Measurements from ENCODE around the gene GFER.

The GFER gene

DNA sequence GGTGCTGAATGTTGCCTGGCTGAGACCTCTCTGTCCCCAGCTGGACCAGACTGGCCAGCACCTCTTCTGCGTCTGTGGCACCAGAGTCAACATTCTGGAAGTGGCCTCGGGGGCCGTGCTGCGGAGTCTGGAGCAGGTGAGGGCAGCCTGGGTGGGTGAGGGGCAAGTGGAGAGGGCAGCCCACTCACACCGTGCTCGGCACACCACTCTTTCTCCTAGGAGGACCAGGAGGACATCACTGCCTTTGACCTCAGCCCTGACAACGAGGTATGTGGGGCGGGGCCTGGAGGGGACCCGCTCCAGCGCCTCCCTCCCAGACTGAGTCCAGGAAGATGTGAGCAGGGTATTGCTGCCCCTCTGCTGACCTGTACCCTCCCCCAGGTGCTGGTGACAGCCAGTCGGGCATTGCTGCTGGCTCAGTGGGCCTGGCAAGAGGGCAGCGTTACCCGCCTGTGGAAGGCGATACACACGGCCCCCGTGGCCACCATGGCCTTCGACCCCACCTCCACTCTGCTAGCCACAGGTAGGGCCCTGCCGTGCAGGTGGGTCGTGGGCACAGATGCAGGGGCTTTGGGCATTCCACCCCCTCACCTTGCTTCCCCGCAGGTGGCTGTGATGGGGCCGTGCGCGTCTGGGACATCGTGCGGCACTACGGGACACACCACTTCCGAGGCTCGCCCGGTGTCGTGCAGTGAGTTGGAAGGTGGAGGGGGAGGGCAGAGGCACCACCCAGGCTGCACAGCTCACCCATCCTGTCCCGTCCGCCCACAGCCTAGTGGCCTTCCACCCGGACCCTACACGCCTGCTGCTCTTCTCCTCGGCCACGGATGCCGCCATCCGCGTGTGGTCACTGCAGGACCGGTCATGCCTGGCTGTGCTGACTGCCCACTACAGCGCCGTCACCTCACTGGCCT lies 9.6 kb upstream of the GFER start:
- DNase-seq (ENCODE audit: low read depth) = no peak

DNA sequence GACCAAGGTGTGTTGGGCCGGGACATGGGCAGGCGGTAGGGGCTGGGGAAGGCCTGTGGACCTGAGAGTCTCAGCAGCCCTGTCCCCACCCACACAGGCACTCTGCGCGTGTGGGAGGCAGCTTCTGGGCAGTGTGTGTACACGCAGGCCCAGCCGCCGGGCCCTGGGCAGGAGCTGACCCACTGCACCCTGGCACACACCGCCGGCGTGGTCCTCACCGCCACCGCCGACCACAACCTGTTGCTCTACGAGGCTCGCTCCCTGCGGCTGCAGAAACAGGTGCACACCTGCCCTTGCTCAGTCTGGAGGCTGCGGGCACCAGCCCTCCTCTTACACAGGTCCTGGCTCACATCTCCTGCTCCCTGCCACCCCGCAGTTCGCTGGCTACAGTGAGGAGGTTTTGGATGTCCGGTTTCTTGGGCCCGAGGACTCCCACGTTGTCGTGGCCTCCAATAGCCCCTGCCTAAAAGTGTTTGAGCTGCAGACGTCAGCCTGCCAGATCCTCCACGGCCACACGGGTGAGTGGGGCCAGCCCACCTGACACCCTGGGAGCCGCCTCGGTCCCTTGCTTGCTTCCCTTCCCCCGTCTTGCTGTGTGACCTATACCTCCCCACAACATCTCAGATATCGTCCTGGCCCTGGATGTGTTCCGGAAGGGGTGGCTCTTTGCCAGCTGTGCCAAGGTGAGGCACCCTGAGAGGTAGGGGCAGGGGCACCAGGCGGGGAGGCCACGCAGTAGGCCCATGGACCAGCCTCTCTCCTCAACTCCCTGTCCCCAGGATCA lies 8.4 kb upstream of the GFER start:
- no peak for DNase-seq (ENCODE audit: low read depth)

DNA sequence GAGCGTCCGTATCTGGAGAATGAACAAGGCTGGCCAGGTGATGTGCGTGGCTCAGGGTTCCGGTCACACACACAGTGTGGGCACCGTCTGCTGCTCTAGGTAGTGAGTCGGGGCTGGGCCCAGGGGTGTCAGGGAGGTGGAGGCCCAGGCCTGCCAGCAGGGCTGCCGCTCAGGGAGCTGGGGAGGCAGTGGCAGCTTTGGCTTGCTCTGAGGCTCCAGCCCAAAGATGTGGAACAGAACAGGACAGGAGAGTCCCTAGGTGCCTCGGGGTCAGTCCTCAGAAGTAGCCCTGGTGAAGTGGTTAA lies 7.8 kb upstream of the GFER start:
- DNase-seq (ENCODE audit: low read depth) = no peak

DNA sequence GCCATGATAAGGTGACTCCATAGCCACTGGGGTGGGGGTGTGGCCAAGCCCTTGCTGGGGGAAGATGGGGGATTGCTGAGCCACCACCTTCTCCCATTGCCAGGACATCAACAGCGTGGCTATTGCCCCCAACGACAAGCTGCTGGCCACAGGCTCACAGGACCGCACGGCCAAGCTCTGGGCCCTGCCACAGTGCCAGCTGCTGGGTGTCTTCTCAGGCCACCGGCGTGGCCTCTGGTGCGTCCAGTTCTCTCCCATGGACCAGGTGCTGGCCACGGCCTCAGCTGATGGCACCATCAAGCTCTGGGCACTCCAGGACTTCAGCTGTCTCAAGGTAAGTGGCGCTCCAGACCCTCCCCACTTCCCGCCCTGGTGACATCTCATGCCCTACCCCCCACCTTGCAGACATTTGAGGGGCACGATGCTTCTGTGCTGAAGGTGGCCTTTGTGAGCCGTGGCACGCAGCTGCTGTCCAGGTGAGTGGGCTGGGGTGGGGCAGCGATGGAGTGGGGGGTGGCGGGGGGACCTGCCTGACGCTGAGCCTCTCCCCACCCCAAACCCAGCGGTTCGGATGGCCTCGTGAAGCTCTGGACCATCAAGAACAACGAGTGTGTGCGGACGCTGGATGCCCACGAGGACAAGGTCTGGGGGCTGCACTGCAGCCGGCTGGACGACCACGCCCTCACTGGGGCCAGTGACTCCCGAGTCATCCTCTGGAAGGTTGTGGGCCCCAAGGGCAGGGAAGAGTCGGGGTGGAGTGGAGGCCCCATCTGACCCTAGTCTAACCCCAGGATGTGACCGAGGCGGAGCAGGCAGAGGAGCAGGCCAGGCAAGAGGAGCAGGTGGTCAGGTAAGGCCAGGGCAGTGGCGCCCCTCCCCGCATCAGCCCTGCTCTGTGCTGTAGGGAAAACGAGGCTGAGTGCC lies 6.8 kb upstream of the GFER start:
- no peak for DNase-seq (ENCODE audit: low read depth)

DNA sequence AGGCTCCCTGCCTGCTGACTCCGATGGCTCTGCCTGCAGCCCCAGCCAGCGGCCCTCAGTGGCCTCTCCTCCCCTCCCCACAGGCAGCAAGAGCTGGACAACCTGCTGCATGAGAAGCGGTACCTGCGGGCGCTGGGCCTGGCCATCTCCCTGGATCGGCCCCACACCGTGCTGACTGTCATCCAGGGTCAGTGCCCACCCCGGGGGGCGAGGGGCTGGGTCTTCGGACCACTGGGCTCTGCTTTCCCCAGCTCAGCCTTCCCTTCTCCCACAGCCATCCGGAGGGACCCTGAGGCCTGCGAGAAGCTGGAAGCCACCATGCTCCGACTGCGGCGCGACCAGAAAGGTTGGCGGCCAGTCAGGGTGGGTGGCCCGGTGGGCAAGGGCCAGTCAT lies 6.1 kb upstream of the GFER start:
- DNase-seq (ENCODE audit: low read depth) = no peak

DNA sequence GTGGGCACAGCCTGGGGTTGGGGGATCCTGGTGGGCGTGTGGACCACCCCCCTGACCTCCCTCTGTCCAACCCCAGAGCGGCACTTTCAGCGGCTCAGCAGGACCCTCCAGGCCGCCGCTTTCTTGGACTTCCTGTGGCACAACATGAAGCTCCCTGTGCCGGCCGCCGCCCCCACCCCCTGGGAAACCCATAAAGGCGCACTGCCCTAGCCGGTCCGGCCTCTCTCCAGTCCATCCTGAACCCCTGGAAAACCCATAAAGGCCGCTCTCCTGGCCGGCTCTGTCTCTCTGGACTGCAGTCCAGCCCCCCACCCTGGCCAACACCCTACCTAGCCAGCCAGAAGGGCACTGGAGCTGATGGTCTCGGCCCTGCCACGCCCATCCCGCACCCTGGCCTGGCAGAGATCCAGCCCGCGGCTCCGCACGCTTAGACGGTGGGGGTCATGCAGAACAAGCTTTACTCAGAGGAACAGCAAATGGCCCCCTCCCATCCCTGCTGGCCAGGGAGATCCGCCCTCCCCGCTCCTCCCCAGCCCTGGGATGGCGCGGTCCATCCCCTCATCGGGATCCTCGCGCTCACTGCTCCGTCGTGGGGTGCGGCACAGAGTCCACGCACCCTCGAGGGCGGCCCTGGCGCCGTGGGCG lies 5.4 kb upstream of the GFER start:
- DNase-seq (ENCODE audit: low read depth) = no peak

DNA sequence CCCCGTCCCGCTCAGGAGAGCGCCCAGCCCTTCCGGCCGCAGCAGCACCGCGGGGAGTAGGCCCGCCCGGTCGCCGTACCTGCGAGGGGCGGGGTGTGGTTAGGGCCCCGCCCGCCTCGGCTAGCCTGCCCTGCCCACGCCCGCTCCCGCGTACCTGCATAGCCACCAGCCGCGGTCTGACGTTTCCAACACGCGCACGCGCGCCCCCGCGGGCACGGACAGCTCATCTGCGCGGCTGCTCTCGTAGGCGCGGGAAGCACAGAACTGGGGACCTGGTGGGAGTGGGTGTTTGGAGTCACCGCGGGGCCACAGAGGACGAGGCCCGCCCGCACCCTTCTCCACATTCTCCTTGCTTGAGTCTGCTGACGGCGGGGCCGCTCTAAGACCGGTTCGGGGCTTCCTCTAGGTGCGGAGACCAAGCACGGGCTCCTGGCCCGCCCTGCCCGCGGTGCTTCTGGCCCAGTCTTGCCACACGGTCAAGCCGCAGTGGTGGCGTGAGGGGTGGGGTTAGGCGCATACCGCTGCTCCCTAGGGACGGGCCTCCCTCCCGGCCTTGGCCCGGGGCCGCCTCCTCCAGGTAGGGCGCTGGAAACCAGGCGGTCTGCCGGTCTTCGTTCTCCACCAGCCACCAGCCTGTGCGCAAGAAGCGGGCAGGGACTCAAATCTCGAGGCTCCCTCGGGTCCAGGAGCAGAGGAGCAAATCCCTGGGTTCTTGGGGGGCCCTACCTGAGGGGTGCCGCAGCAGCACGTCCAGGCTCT lies 4.5 kb upstream of the GFER start:
- no peak for DNase-seq (ENCODE audit: low read depth)

DNA sequence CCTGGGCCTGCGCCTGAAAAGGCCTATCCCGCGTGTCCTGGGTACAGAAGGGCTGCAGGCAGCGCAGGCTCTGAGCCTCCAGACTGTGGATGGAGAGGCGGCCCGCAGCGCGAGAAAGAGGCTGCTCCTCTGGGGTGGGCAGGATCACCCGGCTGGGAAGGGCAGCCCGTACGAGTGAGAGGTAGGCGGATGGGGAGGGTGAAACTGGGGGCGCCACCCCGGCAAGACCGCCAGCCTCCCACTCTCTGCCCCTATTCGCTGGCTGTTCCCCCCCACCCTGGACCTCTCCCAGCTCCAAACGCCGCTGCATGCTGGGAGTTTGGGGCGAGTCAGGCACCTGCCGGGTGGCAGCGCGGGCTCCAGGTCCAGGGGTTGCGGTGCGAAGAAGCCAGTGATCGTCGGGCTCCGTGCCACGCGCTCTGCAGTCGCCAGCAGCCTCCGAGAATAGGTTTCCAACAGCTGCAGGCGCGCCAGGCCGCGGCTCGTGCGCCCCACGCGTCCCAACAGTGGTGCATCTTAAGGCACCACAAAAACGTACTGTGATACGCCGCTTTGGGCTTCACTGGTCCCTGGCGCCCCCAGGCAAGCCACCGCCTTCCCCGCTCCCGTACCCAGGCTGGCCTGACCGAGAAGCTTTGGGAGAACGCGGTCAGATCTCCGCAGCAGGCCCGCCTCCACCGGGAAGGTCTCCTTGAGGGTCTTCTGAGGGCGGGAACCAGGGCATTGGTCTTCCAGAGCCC lies 3.8 kb upstream of the GFER start:
- DNase-seq (ENCODE audit: low read depth) = no peak

DNA sequence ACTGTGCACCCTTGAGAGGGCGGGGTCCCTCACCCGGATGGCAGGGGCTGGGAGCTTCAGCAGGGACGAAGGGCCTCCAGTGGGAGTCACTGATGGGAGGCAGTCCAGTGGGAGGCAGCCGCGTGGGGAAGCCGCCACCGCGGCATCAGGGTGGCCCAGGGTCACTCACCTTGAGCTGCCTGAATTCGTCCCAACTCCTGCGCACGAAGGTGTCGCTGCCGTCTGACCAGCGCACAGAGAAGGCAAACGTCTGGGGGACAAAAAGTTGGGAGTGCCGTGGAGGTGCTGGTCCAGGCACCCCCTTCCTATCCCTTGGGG lies 3.3 kb upstream of the GFER start:
- DNase-seq (ENCODE audit: low read depth) = no peak

DNA sequence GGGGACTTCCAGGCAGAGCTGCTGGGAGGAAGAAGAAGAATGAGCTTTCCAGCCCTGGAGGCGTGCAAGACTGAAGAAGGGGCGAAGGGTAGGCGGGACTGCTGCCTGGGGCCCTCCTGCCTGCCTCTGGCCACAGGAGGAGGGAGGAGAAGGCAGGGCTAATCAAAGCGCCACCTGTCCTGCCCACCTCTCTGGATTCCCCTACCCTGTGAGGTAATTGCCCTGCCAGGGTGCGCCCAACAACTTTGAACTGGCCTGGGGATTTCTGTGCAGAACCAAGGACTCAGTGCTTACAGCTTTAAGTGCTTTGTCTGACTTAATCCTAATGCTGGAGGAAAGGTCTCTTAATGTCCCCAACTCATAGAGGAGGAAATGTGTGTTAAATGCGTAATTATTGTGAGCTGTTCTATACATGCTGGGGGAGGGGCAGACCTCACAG lies 2.6 kb upstream of the GFER start, which contains the start of gene NOXO1:
Gene NOXO1 (minus strand): TSS at position 72 of the 439 bp plus-strand sequence. CDS start 290 bp downstream, outside the sequence.
- no peak for DNase-seq (ENCODE audit: low read depth)

DNA sequence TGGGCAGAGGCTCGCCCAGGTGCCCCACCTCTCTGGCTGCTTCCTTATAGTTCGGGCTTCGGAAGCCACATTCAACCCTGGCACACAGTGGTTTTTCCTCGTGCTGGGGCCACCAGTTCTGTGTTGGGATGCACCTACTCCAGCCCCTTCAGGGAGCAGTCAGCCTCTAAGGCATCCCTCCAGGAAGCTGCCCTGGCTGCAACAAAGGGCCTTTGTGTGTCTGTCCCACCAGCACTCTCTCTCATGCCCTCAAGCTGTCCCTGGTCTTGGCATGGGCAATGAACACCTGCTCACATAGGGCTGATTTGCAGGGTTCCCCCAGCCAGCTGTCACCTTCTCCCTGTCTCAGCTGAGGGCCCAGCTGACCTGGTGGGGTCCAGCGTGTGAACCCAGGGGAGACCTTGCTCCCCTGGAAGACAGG lies 2.0 kb upstream of the GFER start:
- DNase-seq (ENCODE audit: low read depth) = no peak

DNA sequence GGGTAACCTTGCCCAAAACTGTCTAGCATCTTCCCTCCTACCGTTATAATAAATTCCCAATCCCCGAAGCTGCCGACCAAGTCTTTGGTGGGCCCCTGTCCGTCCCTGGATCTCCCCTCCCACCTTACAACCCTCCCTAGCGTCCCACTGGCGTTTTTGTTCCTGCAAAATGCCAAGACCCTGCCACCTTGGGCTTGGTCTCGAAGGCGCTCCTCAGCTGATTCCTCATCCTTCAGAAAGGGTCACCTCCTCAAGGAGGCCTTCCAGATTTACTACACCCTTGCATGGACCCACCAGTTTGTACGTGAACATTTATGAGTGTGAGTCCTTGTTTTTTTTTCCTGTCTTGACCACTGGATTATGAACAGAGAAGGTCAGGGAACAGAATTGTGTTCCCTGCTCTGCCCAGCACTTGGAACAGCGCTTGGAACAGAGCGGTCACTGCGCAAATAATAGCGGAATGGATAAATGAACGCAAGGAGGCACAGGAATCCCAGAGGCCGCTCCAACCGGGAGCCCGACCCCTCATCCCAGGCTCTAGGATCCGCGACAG lies 926 bp upstream of the GFER start:
- no peak for DNase-seq (ENCODE audit: low read depth)

DNA sequence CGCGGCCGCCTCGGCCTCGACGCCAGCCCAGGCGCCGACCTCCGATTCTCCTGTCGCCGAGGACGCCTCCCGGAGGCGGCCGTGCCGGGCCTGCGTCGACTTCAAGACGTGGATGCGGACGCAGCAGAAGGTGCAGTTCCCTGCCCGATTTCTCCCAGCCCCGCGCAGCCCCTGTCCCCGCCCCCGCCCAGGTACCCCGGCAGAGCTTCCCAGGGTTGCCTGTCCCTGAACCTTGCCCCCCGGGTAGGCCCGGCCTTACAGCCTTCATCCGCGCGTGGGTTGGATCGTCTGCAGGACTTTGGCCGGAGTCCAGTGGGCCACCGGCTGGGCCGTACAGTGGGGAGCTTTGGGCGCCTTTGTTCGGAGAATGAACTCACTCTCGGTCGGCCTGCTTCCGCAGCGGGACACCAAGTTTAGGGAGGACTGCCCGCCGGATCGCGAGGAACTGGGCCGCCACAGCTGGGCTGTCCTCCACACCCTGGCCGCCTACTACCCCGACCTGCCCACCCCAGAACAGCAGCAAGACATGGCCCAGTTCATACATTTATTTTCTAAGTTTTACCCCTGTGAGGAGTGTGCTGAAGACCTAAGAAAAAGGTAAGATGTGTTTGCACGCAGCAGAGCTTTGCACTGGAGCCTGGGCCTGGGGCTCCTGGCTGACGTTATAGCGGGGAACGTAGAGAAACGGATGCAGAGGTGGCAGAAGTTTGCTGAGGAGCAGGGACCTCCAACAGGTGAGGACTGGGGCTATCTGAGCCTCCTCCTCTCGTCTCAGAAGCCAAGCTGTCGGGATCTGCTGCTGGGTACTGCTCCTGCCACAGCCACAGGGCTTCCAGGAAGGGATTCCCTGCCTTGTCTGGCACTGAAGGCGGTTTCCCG lies 593 bp downstream of the GFER start:
- no peak for DNase-seq (ENCODE audit: low read depth)

DNA sequence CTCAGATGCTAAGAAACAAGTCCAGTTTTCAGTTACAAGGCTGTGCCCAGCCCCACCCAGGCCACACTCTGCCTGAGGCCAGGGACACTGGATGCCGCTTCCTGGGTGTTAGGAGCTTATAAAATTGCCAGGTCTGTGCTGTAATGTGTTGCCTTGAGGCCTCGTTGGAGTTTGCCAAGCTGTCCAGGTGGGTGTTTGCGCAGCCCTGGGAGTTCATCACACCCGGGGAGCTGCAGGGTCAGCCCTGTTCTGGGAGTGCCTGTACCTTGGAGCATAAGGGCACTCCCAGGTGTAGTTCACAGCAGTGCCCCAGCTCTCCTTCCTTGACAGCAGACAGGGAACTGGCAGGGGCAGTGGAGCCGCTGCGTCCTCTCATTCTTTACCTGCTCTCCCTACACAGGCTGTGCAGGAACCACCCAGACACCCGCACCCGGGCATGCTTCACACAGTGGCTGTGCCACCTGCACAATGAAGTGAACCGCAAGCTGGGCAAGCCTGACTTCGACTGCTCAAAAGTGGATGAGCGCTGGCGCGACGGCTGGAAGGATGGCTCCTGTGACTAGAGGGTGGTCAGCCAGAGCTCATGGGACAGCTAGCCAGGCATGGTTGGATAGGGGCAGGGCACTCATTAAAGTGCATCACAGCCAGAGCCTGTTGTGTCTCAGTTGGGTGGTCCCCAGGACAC lies 1.6 kb downstream of the GFER start:
- DNase-seq (ENCODE audit: low read depth) = no peak

DNA sequence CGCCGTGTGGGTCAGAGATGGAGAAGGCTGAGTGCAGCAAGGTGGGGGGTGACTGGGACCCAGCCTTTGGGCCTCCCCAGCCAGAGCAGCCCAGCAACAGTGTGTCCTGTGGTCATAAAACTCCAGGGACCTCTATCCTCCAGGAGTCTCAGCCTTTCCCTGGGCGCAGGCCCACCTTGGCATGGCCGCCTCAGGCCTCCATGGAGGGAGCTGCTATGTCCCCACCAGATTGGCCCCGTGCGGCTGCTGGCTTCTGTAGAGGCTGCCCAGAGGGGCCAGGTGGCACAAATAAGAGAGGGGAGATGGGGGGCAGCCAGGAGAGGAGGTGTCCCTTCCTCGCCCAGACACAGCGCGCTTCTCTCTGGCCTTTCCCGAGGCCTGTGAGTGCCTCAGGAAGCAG lies 3.2 kb downstream of the GFER start:
- DNase-seq (ENCODE audit: low read depth) = no peak

DNA sequence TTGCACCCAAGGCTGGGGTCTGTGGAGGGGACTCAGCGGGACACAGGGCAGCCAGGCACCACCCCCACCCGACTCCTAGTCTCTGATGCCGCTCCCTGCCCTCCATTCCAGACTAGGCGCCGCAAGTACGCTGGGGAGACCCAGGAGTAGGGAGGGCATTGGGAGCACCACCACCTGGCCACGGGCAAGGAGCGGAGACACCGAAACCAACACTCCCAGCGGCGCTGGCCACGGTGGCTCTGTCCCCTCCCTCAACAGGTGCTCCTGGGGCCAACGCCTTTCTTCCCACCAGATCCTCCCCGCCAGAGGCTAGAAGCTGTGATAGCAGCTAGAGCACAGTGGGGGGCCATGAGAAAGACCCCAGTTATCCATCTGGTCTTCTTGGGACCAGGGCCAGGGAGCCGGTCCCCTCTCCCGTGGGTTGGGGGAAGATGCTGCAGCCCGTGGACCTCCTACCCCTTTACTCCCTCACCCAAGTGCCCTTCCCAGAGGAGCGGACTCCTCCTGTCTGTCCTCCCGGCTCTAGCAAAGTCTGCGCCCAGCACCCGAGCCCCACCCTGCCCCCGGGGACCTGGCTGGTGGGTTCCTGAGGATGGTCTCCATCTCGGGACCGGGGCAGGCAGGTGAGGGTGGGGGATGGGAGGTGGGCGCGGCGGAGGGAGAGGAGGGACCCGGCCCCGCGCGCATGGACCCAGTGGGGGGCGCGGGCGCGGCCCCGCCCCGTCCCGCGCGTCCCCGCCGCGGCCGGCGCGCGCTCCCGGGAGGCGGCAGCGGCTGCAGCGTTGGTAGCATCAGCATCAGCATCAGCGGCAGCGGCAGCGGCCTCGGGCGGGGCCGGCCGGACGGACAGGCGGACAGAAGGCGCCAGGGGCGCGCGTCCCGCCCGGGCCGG lies 5.5 kb downstream of the GFER start, which contains the start of gene SYNGR3:
Gene SYNGR3 (plus strand): TSS at position 762 of the 892 bp plus-strand sequence. CDS start 133 bp downstream, outside the sequence.
- no peak for DNase-seq (ENCODE audit: low read depth)

DNA sequence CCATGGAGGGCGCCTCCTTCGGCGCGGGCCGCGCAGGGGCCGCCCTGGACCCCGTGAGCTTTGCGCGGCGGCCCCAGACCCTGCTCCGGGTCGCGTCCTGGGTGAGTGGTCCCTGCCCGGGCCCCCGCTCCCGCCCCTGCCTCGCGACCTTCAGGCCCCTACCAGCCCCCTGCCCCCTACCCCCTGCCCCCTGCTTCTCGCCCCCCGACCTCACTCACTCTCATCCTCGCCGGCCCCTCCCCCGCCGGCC lies 6.0 kb downstream of the GFER start:
- no peak for DNase-seq (ENCODE audit: low read depth)

Measured in stimulated activated CD8-positive, alpha-beta memory T cell treated with anti-CD3 and anti-CD28 coated beads, Interleukin-7, amount 100 ng/mL, for 24 hours (primary cell).